ENCODE data around the gene GABPB1. TPM values are rescaled to one million over a fixed set of nuclear protein-coding genes. Genes with fewer than 3 reads are reported as not detected.
A peak's percentile ranks its signal among the peaks of the same experiment; 100 is the strongest.

Gene GABPB1
- total and polyA plus RNA-seq, 2 of the 13 experiments (the other 11 are each of a cell fraction or from before 2014, with no cell fraction given), result 17.5 to 39.5 TPM

GRCh38 chr15:50361756-50362155 is 6.8 kb upstream of the GABPB1 start (continued):
- TF ChIP-seq ZNF646 (CRISPR knock-in tag; IDR thresholded peaks at IDR 0.05), result no peak
- TF ChIP-seq ESRRA (CRISPR knock-in tag; IDR thresholded peaks at IDR 0.05; ENCODE audit: low read depth), result no peak
- TF ChIP-seq ZNF33B (CRISPR knock-in tag; IDR thresholded peaks at IDR 0.05), result no peak

GRCh38 chr15:50358845-50359244 is 3.8 kb upstream of the GABPB1 start:
- BruUV-seq (replicated peaks), result no TSS peak
- in situ Hi-C loops (cut with HindIII; ENCODE audit: extremely low pct_ligation_motif_present, low pct_unique_long_range_greater_than_20kb), result no loop called here
- H3K27ac ChIP-seq (ENCODE audit: extremely low read length, insufficient read depth, low read length), result no peak overlapping the region
- H3K9ac ChIP-seq (ENCODE audit: insufficient read depth, low read depth, low read length), result no peak overlapping the region
- FAIRE-seq (peak; percentile 70), ATAC-seq (peak; percentile 24), DNase-seq (ENCODE audit: low spot score) (peak; percentile 57)
- H4K20me1 ChIP-seq (ENCODE audit: insufficient read depth, low read length), result peaks cover 6% of the 10 kb centered on the region; the same call in 1 of the 2 replicates
- ChIA-PET POLR2A (interaction anchor here (1.4 kb wide), 1 partner anchor 64 kb away, joined by 4 read pairs; no protein-coding TSS in a partner anchor), CTCF (ENCODE audit: low intra/inter-chr PET ratio, low total read pairs) (no interaction called here)
- no peak overlapping the region for H3K4me3 ChIP-seq (replicated peaks in 1 of 3; ENCODE audit: insufficient read depth in 1 of 3, low read depth in 2 of 3, low read length in 3 of 3)
- H2AFZ ChIP-seq (ENCODE audit: low read length), result no peak overlapping the region
- intact Hi-C loops (cut with micrococcal nuclease; ENCODE audit: unreplicated experiment), result loop anchor here (1.0 kb wide), 1 partner anchor 65 kb away; the partner anchor contains the start of gene USP8
- H3K36me3 ChIP-seq (replicated peaks in 1 of 2; ENCODE audit: control insufficient read depth in 1 of 2, insufficient read depth in 2 of 2, low read length in 2 of 2), result peaks cover 1 to 10% of the 10 kb centered on the region in 2 experiments; a peak in 3 of 5 replicates
- no peaks in the 10 kb centered on the region; a peak in 1 of 5 replicates for H3K27me3 ChIP-seq (ENCODE audit: control insufficient read depth in 1 of 2, insufficient read depth in 2 of 2, low read length in 2 of 2)
- no peaks in the 10 kb centered on the region for H3K9me3 ChIP-seq (ENCODE audit: low read length)
- H3K4me2 ChIP-seq (ENCODE audit: low read depth, low read length), result no peak overlapping the region
- H3K4me1 ChIP-seq (ENCODE audit: insufficient read depth, low read length), result peaks cover 36% of the 10 kb centered on the region
- 100% methylated on average over 1 of the region's 1 CpG for WGBS (ENCODE audit: low lambda C conversion rate)
- peaks cover 34% of the 10 kb centered on the region for H3K79me2 ChIP-seq (ENCODE audit: insufficient read depth, low read length)
- TF ChIP-seq YY1 (IDR thresholded peaks at IDR 0.05; ENCODE audit: insufficient read depth, insufficient replicate concordance, low read depth, low read length), result no peak
- TF ChIP-seq ZNF773 (CRISPR knock-in tag; IDR thresholded peaks at IDR 0.05; ENCODE audit: borderline replicate concordance), result no peak
- TF ChIP-seq RNF2 (conservative IDR thresholded peaks at IDR 0.05; ENCODE audit: low read depth), result no peak
- no peak for TF ChIP-seq HOXA9 (CRISPR knock-in tag; IDR thresholded peaks at IDR 0.05; ENCODE audit: borderline replicate concordance)
- 0 out of 2 replicates have a peak, but pooled peaks have one; percentile 23 for TF ChIP-seq RBFOX2 (IDR thresholded peaks at IDR 0.05; ENCODE audit: low read depth, low read length)
- TF ChIP-seq ZKSCAN1 (IDR thresholded peaks at IDR 0.05; ENCODE audit: low read length), result no peak
- TF ChIP-seq FOSL2 (CRISPR knock-in tag; IDR thresholded peaks at IDR 0.05), result peak; percentile 32; the same call in 1 of the 2 replicates
- TF ChIP-seq PHF5A (CRISPR knock-in tag; IDR thresholded peaks at IDR 0.05; ENCODE audit: low read depth, unreplicated experiment), result no peak
- no peak for TF ChIP-seq ETV5 (CRISPR knock-in tag; IDR thresholded peaks at IDR 0.05; ENCODE audit: borderline replicate concordance)
- TF ChIP-seq, protein P1, sequence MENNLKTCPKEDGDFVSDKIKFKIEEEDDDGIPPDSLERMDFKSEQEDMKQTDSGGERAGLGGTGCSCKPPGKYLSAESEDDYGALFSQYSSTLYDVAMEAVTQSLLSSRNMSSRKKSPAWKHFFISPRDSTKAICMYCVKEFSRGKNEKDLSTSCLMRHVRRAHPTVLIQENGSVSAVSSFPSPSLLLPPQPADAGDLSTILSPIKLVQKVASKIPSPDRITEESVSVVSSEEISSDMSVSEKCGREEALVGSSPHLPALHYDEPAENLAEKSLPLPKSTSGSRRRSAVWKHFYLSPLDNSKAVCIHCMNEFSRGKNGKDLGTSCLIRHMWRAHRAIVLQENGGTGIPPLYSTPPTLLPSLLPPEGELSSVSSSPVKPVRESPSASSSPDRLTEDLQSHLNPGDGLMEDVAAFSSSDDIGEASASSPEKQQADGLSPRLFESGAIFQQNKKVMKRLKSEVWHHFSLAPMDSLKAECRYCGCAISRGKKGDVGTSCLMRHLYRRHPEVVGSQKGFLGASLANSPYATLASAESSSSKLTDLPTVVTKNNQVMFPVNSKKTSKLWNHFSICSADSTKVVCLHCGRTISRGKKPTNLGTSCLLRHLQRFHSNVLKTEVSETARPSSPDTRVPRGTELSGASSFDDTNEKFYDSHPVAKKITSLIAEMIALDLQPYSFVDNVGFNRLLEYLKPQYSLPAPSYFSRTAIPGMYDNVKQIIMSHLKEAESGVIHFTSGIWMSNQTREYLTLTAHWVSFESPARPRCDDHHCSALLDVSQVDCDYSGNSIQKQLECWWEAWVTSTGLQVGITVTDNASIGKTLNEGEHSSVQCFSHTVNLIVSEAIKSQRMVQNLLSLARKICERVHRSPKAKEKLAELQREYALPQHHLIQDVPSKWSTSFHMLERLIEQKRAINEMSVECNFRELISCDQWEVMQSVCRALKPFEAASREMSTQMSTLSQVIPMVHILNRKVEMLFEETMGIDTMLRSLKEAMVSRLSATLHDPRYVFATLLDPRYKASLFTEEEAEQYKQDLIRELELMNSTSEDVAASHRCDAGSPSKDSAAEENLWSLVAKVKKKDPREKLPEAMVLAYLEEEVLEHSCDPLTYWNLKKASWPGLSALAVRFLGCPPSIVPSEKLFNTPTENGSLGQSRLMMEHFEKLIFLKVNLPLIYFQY (CRISPR knock-in tag; IDR thresholded peaks at IDR 0.05; ENCODE audit: borderline replicate concordance), result no peak
- TF ChIP-seq RAD21 (CRISPR knock-in tag; IDR thresholded peaks at IDR 0.05), result peak; percentile 45; the same call in 1 of the 2 replicates

All from HepG2 (cell line).